WTC11 (cell line): Measurements from ENCODE around the gene DUSP15. TPM values are rescaled to one million over a fixed set of nuclear protein-coding genes. Genes with fewer than 3 reads are reported as not detected.

ENCODE experiments used
- ATAC-seq: fragments of 200-7000 bp; cut with Tn5 transposase; 2 replicates; pipeline ENCODE4 v1.10.0; 2021; ENCODE audit warnings: mild to moderate bottlenecking, moderate library complexity
- CTCF ChIA-PET: fragments of 300-600 bp; sonication (Branson Sonifier 250); formaldehyde crosslinking; loops from one replicate; lab custom pipeline; 2021; ENCODE audit warnings: antibody characterized with exemption; lab: Charles Lee
- POLR2A ChIA-PET: fragments of 350-600 bp; sonication (Branson Sonifier 250); formaldehyde crosslinking; loops from one replicate; lab custom pipeline; 2021; ENCODE audit warnings: antibody characterized with exemption; lab: Charles Lee
- DNase-seq: peaks from one replicate; pipeline ENCODE4 v3.0.0; 2021; ENCODE audit warnings: low spot score
- H3K27ac Mint-ChIP-seq: 2 replicates; pipeline ENCODE4 v1.8.0; 2021; ENCODE audit warnings: mixed read lengths
- H3K27me3 Mint-ChIP-seq: 2 replicates; pipeline ENCODE4 v1.8.0; 2021; ENCODE audit warnings: low read depth, mild to moderate bottlenecking, moderate library complexity, mixed read lengths
- H3K36me3 Mint-ChIP-seq: 2 replicates; pipeline ENCODE4 v1.8.0; 2021; ENCODE audit warnings: mixed read lengths
- H3K4me1 Mint-ChIP-seq: 2 replicates; pipeline ENCODE4 v1.8.0; 2022; ENCODE audit warnings: mixed read lengths
- H3K4me3 Mint-ChIP-seq: 2 replicates; pipeline ENCODE4 v1.8.0; 2021; ENCODE audit warnings: mild to moderate bottlenecking, moderate library complexity, mixed read lengths
- H3K9me3 Mint-ChIP-seq: 2 replicates; pipeline ENCODE4 v1.8.0; 2021; ENCODE audit warnings: mixed read lengths
- ATF1 ChIP-seq: sonication (generic); formaldehyde crosslinking; IDR thresholded peaks from 2 replicates; pipeline ENCODE4 v1.8.1; 2023; ENCODE audit warnings: mild to moderate bottlenecking, moderate library complexity, missing genetic modification reagents
- CREB1 ChIP-seq: sonication (generic); formaldehyde crosslinking; IDR thresholded peaks from 2 replicates; pipeline ENCODE4 v1.8.0; 2023; ENCODE audit warnings: mild to moderate bottlenecking, missing genetic modification reagents
- FOXP1 ChIP-seq: sonication (generic); formaldehyde crosslinking; IDR thresholded peaks from 2 replicates; pipeline ENCODE4 v1.8.0; 2022; ENCODE audit warnings: missing genetic modification reagents, mild to moderate bottlenecking, moderate library complexity, borderline replicate concordance
- GRHL2 ChIP-seq: fragments of 250-450 bp; sonication (Bioruptor Pico); IDR thresholded peaks from 2 replicates; pipeline ENCODE4 v1.8.0; 2022; ENCODE audit warnings: mild to moderate bottlenecking, moderate library complexity; ENCODE audit not compliant: insufficient replicate concordance, severe bottlenecking
- HMGA2 ChIP-seq: fragments of 250-450 bp; sonication (Bioruptor Pico); IDR thresholded peaks from 2 replicates; pipeline ENCODE4 v1.4.0; 2021; ENCODE audit warnings: mild to moderate bottlenecking, moderate library complexity
- OVOL2 ChIP-seq: fragments of 250-450 bp; sonication (Bioruptor Pico); IDR thresholded peaks from 2 replicates; pipeline ENCODE4 v1.9.0; 2021; ENCODE audit warnings: mild to moderate bottlenecking, borderline replicate concordance
- RELA ChIP-seq: sonication (generic); formaldehyde crosslinking; IDR thresholded peaks from 2 replicates; pipeline ENCODE4 v1.8.1; 2022; ENCODE audit warnings: missing genetic modification reagents, mild to moderate bottlenecking, borderline replicate concordance
- TCF7 ChIP-seq: sonication (generic); formaldehyde crosslinking; IDR thresholded peaks from 2 replicates; pipeline ENCODE4 v1.8.0; 2022; ENCODE audit warnings: mild to moderate bottlenecking, low read depth, missing genetic modification reagents, moderate library complexity
- ZNF219 ChIP-seq: sonication (generic); formaldehyde crosslinking; IDR thresholded peaks from 2 replicates; pipeline ENCODE4 v1.8.0; 2023; ENCODE audit warnings: missing genetic modification reagents, mild to moderate bottlenecking, borderline replicate concordance
- ZNF416 ChIP-seq: fragments of 250-450 bp; sonication (Bioruptor Pico); IDR thresholded peaks from 2 replicates; pipeline ENCODE4 v1.9.0; 2021; ENCODE audit warnings: mild to moderate bottlenecking, inconsistent platforms
- total RNA-seq: library from RNA; stranded (reverse); gene quantifications from 3 replicates; pipeline ENCODE4 v1.2.3, GENCODE V29; 2021
- TF ChIP-seq, protein P1 (sequence below): fragments of 250-450 bp; sonication (Bioruptor Pico); IDR thresholded peaks from 2 replicates; pipeline ENCODE4 v2.1.2; 2022; ENCODE audit warnings: mild to moderate bottlenecking, moderate library complexity
- TF ChIP-seq, protein P2 (sequence below): fragments of 200-600 bp; IDR thresholded peaks from 2 replicates; pipeline ENCODE4 v1.8.0; 2022; ENCODE audit warnings: antibody characterized with exemption
- TF ChIP-seq, protein P3 (sequence below): fragments of 250-450 bp; sonication (Bioruptor Pico); IDR thresholded peaks from 2 replicates; pipeline ENCODE4 v1.9.0; 2021; ENCODE audit warnings: mild to moderate bottlenecking, borderline replicate concordance
- TF ChIP-seq, protein P4 (sequence below): sonication (generic); formaldehyde crosslinking; IDR thresholded peaks from 2 replicates; pipeline ENCODE4 v1.8.0; 2022; ENCODE audit warnings: mild to moderate bottlenecking, missing genetic modification reagents
- TF ChIP-seq, protein P5 (sequence below): sonication (generic); formaldehyde crosslinking; IDR thresholded peaks from 2 replicates; pipeline ENCODE4 v1.8.1; 2023; ENCODE audit warnings: mild to moderate bottlenecking, moderate library complexity, missing genetic modification reagents
- TF ChIP-seq, protein P6 (sequence below): sonication (generic); formaldehyde crosslinking; IDR thresholded peaks from 2 replicates; pipeline ENCODE4 v1.8.0; 2022; ENCODE audit warnings: mild to moderate bottlenecking, missing genetic modification reagents

The DUSP15 gene
- total RNA-seq, 1 experiment from 2014 or later: 1.7 TPM

DNA sequence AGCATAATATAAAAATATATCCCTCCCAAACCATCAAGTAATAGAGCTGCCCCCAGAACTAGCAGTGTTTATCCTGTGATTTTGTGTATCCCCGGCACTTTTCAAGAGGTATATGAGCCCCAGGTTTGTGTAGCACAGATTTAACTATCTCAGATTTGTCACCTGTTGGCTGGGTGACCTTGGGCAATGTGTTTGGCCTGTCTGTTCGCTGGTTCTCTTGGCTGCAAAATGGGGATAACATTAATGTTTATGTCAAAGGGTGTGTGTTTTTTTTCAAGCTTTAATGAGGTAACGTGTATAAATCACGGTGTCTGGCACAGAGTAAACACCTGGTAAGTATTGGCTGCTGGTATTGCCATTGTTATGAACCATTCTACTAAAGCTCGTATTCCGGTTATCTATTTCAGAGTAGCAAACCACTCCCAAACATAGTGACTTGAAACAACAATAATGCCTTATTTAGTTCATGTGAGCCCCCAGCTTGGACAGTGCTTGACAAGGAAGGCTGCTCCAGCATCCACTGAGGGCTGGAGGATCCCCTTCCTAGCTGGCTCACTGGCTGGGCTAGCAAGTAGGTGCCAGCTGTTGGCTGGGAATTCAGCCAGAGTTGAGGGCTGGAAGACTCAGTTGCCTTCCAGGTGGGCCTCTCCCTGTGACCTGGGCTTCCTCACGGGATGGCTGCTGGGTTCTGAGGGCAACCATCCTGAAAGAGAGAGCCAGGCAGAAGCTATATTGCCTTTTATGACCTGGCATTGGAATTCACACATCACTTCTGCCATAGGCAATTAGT, 45.4 kb upstream of the DUSP15 start:
- no peak overlapping the region for H3K27ac Mint-ChIP-seq
- no peak overlapping the region for H3K4me3 Mint-ChIP-seq
- TF ChIP-seq RELA (CRISPR knock-in tag) (no peak), ZNF416 (CRISPR knock-in tag) (no peak), ZNF219 (CRISPR knock-in tag) (no peak), OVOL2 (no peak), ATF1 (CRISPR knock-in tag) (no peak)
- TF ChIP-seq, protein P1, sequence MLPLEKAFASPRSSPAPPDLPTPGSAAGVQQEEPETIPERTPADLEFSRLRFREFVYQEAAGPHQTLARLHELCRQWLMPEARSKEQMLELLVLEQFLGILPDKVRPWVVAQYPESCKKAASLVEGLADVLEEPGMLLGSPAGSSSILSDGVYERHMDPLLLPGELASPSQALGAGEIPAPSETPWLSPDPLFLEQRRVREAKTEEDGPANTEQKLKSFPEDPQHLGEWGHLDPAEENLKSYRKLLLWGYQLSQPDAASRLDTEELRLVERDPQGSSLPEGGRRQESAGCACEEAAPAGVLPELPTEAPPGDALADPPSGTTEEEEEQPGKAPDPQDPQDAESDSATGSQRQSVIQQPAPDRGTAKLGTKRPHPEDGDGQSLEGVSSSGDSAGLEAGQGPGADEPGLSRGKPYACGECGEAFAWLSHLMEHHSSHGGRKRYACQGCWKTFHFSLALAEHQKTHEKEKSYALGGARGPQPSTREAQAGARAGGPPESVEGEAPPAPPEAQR: no peak
- TF ChIP-seq, all 79 proteins: peak for 0
- POLR2A ChIA-PET: no interaction called here
- peaks cover 55% of the 10 kb centered on the region for H3K4me1 Mint-ChIP-seq
- DNase-seq (no peak), ATAC-seq (no peak)
- peaks cover 11% of the 10 kb centered on the region for H3K9me3 Mint-ChIP-seq
- CTCF ChIA-PET: interaction anchor here (0.8 to 1.5 kb wide), 2 partner anchors 20 to 63 kb away, joined by 3 to 4 read pairs; no protein-coding TSS in a partner anchor
- H3K36me3 Mint-ChIP-seq: 0 out of 2 replicates have a peak, but pooled peaks cover 3% of the 10 kb centered on the region
- peaks cover 6% of the 10 kb centered on the region for H3K27me3 Mint-ChIP-seq

DNA sequence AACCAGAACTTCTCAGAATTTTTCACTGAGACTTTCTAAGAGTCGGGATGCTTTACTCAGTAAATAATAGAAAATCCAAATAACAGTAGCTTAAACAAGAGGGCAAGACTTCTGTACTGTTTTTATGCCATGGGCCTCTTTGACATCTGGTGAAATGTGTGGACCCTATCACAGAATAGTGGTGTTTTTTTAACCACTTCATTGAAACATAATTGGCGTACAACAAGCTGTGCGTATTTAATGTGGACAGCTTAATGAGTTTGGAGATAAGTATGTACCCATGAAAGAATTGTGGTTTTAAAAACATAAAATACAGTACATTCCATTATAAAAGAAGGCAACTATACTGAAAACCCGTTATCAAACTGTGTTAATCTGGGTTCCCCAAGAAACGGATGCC, 43.8 kb upstream of the DUSP15 start:
- H3K36me3 Mint-ChIP-seq: 0 out of 2 replicates have a peak, but pooled peaks cover 3% of the 10 kb centered on the region
- no peak for TF ChIP-seq HMGA2
- TF ChIP-seq RELA (CRISPR knock-in tag): no peak
- TF ChIP-seq FOXP1 (CRISPR knock-in tag): no peak
- TF ChIP-seq GRHL2: no peak
- TF ChIP-seq, protein P2, sequence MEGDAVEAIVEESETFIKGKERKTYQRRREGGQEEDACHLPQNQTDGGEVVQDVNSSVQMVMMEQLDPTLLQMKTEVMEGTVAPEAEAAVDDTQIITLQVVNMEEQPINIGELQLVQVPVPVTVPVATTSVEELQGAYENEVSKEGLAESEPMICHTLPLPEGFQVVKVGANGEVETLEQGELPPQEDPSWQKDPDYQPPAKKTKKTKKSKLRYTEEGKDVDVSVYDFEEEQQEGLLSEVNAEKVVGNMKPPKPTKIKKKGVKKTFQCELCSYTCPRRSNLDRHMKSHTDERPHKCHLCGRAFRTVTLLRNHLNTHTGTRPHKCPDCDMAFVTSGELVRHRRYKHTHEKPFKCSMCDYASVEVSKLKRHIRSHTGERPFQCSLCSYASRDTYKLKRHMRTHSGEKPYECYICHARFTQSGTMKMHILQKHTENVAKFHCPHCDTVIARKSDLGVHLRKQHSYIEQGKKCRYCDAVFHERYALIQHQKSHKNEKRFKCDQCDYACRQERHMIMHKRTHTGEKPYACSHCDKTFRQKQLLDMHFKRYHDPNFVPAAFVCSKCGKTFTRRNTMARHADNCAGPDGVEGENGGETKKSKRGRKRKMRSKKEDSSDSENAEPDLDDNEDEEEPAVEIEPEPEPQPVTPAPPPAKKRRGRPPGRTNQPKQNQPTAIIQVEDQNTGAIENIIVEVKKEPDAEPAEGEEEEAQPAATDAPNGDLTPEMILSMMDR: no peak
- TF ChIP-seq, protein P3, sequence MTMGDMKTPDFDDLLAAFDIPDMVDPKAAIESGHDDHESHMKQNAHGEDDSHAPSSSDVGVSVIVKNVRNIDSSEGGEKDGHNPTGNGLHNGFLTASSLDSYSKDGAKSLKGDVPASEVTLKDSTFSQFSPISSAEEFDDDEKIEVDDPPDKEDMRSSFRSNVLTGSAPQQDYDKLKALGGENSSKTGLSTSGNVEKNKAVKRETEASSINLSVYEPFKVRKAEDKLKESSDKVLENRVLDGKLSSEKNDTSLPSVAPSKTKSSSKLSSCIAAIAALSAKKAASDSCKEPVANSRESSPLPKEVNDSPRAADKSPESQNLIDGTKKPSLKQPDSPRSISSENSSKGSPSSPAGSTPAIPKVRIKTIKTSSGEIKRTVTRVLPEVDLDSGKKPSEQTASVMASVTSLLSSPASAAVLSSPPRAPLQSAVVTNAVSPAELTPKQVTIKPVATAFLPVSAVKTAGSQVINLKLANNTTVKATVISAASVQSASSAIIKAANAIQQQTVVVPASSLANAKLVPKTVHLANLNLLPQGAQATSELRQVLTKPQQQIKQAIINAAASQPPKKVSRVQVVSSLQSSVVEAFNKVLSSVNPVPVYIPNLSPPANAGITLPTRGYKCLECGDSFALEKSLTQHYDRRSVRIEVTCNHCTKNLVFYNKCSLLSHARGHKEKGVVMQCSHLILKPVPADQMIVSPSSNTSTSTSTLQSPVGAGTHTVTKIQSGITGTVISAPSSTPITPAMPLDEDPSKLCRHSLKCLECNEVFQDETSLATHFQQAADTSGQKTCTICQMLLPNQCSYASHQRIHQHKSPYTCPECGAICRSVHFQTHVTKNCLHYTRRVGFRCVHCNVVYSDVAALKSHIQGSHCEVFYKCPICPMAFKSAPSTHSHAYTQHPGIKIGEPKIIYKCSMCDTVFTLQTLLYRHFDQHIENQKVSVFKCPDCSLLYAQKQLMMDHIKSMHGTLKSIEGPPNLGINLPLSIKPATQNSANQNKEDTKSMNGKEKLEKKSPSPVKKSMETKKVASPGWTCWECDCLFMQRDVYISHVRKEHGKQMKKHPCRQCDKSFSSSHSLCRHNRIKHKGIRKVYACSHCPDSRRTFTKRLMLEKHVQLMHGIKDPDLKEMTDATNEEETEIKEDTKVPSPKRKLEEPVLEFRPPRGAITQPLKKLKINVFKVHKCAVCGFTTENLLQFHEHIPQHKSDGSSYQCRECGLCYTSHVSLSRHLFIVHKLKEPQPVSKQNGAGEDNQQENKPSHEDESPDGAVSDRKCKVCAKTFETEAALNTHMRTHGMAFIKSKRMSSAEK (CRISPR knock-in tag): no peak
- TF ChIP-seq, protein P4, sequence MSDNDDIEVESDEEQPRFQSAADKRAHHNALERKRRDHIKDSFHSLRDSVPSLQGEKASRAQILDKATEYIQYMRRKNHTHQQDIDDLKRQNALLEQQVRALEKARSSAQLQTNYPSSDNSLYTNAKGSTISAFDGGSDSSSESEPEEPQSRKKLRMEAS (CRISPR knock-in tag): no peak
- TF ChIP-seq CREB1 (CRISPR knock-in tag): no peak
- TF ChIP-seq, protein P5, sequence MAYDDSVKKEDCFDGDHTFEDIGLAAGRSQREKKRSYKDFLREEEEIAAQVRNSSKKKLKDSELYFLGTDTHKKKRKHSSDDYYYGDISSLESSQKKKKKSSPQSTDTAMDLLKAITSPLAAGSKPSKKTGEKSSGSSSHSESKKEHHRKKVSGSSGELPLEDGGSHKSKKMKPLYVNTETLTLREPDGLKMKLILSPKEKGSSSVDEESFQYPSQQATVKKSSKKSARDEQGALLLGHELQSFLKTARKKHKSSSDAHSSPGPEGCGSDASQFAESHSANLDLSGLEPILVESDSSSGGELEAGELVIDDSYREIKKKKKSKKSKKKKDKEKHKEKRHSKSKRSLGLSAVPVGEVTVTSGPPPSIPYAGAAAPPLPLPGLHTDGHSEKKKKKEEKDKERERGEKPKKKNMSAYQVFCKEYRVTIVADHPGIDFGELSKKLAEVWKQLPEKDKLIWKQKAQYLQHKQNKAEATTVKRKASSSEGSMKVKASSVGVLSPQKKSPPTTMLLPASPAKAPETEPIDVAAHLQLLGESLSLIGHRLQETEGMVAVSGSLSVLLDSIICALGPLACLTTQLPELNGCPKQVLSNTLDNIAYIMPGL (CRISPR knock-in tag): no peak
- no peak for TF ChIP-seq OVOL2
- TF ChIP-seq, protein P6, sequence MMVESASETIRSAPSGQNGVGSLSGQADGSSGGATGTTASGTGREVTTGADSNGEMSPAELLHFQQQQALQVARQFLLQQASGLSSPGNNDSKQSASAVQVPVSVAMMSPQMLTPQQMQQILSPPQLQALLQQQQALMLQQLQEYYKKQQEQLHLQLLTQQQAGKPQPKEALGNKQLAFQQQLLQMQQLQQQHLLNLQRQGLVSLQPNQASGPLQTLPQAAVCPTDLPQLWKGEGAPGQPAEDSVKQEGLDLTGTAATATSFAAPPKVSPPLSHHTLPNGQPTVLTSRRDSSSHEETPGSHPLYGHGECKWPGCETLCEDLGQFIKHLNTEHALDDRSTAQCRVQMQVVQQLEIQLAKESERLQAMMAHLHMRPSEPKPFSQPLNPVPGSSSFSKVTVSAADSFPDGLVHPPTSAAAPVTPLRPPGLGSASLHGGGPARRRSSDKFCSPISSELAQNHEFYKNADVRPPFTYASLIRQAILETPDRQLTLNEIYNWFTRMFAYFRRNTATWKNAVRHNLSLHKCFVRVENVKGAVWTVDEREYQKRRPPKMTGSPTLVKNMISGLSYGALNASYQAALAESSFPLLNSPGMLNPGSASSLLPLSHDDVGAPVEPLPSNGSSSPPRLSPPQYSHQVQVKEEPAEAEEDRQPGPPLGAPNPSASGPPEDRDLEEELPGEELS (CRISPR knock-in tag): no peak
- TF ChIP-seq TCF7: no peak
- H3K27me3 Mint-ChIP-seq: peaks cover 6% of the 10 kb centered on the region
- ChIA-PET CTCF (interaction anchor here (0.7 to 1.6 kb wide), 5 partner anchors 21 to 67 kb away, joined by 3 to 7 read pairs (median 4); partner anchors contain the start of gene PDRG1), POLR2A (no interaction called here)
- DNase-seq: no peak
- H3K4me3 Mint-ChIP-seq: no peak overlapping the region
- H3K27ac Mint-ChIP-seq: no peak overlapping the region
- H3K9me3 Mint-ChIP-seq: peaks cover 11% of the 10 kb centered on the region
- H3K4me1 Mint-ChIP-seq: peaks cover 51% of the 10 kb centered on the region
- ATAC-seq: no peak
